ENCODE data around the gene CMTM1.

DNA sequence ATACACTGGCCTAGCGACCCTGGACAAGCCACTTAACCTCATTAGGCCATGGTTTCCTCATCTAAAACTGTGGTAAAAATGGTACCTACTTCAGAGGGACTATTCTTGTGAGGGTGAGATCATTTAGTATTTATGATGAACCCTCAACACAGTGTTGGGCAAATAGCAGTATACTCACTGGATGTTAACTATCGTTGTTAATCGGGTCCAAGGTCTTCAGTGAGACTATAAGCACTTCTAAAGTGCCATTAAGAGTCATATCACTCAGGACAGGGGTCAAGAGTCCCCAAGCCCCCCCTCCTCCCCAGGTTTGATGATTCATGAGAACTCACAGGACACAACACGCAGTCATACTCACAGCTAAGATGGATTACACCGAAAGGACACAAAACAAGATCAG is 27.3 kb upstream of the CMTM1 start:
- TF ChIP-seq CTCF (IDR thresholded peaks at IDR 0.05; ENCODE audit: low read length) (no peak), EZH2 (optimal IDR thresholded peaks at IDR 0.05; ENCODE audit: low read depth, low read length) (no peak)
